Middle frontal gyrus (tissue), 1 donor: Measurements from ENCODE around the gene BSND.

Experiments used
- DNase-seq: peaks from one replicate; pipeline ENCODE4 v3.0.0-alpha.2; 2015; ENCODE audit warnings: low spot score; ENCODE audit errors: extremely low spot score

Gene BSND

DNA sequence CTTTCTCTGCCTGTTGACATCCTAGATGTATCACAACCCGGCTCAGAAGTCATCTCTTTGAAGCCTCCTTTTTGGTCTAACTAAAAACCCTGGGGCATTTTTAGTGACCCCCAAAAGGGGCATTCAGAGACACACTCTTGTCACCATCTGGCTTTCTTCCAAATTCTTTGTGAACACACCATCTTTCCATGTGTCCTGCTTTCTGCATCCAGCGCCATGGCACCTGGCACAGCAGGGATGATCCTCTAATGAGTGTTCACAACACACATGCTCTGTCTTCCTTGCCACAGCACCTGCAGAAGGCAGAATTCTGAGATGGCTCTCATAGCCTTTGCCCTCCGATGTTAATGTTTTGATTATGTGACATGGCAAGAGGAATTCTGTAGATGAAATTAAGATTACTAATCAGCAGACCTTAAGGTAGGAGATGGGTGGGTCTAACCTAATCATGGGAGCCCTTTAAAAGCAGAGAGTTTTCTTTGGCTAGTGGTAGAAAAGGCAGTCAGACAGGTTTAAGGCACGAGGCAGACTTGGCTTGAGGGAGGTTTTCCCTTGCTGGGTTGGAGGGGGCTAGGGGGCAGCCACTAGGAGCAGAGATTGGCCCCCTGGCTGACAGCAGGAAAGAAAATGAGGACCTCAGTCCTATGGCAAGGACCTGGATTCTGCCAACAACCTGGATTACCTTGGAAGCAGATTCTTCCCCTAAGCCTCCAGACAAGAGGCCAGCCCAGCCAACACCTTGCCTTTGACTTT is 23.2 kb upstream of the BSND start:
- no peak for DNase-seq

DNA sequence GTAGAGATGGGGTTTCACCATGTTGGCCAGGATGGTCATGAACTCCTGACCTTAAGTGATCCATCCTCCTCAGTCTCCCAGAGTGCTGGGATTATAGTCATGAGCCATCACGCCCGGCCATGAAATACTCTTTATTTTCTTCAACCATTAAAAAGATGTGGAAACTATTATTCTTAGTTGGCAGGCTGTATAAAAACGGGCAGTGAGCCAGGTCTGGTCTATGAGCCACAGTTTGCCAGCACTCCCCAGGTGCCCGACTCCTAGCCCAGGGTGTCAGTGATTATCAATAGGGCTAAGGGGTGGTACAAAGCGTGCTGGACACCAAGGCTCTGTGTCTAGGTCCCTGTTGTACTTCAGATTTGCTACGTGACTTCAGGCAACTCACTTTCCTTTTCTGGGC is 22.0 kb upstream of the BSND start:
- no peak for DNase-seq

DNA sequence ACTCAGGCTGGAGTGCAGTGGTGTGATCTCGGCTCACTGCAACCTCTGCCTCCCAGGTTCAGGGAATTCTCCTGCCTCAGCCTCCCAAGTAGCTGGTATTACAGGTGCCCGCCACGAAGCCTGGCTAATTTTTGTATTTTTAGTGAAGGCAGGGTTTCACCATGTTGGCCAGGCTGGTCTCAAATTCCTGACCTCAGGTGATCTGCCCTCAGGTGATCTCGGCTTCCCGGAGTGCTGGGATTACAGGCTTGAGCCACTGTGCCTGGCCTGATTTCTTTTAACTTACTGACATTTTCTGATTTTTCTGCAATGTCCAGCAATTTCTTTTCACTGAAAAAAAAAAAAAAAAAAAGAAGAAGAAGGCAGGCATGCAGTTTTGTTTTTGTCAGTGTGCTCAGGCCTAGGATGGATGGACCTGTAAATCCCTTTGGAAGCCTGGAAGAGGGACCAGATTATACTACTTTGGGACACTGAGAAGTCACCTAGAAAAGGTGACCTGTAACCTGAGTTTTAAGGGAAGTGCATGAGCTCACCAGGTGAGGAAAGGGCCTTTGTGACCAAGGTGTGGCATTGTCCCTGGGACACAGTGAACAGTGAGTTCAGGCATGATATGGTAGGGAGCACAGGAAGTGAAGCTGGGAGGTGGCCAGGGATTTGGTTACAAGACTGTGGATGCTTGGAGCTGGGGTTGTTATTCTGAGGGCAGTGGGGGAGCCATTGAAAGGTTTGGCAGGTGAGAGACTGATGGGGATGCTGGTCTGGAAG is 21.0 kb upstream of the BSND start:
- no peak for DNase-seq

DNA sequence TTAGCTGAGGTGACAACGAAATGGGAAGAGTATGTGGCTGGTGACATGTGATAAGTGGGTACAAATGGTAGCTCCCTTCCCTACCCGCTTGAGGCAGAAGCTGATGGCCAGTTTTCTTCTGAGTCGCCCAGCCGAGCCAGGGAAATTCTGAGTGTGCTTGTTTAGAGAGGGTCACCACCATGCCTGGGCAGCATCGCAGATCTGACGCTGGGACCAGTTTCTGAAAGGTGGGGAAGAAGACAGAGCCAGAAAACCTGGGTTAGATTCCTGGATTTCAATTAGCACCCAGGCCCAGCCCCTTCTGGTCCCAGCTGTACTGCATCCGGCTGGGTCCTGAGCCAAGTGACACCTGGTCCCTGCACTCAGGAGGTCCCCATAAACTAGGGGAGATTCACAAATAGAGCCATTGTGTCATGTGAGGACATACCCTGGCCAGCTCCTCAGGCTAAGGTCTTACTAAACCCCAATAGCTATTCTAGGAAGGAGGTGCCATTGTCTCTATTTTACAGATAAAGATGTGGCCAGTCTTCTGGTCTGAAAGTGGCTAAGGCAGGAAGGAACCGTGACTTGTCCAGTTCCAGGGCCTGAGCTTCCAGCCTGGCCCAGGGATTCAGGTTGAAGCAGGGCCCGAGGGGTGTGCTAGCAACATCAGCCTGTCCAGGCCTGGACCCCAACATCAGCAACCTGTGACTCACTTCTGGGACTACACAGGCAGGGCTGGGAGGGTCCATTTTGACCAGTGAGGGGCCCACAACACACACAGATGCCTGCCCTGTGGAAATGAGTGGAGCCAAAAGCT is 20.0 kb upstream of the BSND start:
- no peak for DNase-seq

DNA sequence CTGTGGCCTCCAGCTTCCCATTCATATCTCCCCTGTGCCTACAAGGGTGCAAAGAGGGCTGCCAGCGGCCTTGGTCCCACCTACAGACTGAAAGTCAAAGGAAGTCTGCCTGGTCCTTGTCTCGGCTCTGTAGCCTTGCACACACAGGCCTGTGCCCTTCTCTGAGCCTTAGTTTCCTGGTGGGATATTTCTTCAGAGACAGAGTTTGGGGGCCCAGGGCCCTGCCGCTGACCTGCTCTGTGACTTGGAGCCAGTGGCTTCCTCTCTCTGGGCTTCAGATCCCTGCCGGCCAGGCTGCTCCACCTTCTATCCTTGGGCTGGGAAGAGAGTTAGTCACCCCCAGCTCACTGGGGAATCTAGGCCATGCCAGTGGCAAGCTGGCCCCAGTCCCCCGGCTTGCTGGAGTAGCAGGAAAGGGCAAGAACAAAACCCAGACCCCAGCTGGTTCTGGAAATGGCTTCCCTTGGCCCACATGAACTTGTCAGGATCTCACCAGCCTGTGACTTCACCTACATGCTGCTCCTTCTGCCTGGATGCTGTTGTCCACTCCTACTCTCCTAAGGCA is 19.3 kb upstream of the BSND start:
- DNase-seq = no peak

- no peak for DNase-seq
These were observed 18.6 kb upstream of the BSND start for GRCh38 chr1:54980046-54980527.

DNA sequence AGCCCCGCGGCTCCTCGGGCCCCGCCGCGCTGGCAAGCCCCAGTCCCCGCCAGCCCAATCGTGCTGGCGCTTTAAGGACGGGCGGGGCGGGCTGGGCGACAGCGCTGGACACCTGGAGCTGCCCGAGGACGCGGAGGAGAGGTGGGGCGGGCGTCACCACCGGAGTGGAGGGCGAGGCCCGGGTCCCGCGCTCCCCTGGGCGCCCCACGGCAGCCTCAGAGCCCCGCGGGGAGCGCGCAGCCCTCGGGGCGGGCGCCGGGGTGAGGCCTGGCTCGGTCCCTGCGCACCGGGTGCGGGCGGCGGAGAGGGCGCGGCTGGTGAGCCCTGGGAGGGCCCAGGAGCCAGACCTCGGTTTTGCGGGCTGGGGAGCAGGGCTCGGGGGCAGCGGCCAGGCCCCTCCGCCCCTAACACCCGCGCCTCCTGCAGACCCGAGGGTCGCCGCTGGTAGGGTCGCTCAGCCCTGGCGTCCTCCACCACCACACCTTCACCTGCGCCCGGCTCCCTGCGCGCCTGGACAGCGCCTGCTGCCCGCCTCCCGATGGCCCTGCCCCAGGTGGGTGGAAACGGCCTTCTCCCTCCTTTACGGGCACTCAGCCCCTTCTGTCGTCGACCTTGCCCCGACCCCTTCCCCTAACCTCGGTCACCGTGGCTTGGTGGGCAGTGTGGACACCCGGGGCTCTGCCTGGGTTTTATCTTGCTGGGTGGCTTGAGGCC is 18.0 kb upstream of the BSND start, which contains the start of gene TMEM61:
TSS of gene TMEM61 (plus strand) at position 101 of the 714 bp plus-strand sequence. CDS start at position 539, 438 bp downstream.
- no peak for DNase-seq

DNA sequence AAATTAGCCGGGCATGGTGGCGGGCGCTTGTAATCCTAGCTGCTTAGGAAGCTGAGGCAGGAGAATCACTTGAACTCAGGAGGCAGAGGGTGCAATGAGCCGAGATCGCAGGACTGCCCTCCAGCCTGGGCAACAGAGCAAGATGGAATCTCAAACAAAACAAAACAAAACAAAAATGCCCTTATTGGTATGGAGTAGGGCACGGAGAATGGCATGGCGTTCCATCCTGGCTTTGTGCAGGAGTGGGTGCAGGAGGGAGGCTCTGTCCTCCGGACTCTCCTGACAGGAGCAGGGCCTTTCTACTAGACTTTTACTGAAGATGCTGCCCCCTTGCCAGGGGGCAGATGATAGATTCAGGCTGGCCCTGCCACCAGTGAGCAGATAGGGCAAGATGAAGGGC is 17.3 kb upstream of the BSND start:
- DNase-seq = no peak

- no peak for DNase-seq
These were observed 16.0 kb upstream of the BSND start for GRCh38 chr1:54982739-54983138.

GRCh38 chr1:54984131-54984842 is 14.4 kb upstream of the BSND start:
- DNase-seq = no peak

- DNase-seq = no peak
These were observed 13.2 kb upstream of the BSND start for GRCh38 chr1:54985556-54985955.

DNA sequence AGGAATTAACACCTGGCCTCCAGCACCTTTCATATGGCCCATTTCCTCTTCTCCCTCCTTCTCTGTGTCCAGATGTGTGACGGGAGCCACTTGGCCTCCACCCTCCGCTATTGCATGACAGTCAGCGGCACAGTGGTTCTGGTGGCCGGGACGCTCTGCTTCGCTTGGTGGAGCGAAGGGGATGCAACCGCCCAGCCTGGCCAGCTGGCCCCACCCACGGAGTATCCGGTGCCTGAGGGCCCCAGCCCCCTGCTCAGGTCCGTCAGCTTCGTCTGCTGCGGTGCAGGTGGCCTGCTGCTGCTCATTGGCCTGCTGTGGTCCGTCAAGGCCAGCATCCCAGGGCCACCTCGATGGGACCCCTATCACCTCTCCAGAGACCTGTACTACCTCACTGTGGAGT is 12.7 kb upstream of the BSND start:
- no peak for DNase-seq

- DNase-seq = no peak
These were observed 12.2 kb upstream of the BSND start for GRCh38 chr1:54986533-54986932.

DNA sequence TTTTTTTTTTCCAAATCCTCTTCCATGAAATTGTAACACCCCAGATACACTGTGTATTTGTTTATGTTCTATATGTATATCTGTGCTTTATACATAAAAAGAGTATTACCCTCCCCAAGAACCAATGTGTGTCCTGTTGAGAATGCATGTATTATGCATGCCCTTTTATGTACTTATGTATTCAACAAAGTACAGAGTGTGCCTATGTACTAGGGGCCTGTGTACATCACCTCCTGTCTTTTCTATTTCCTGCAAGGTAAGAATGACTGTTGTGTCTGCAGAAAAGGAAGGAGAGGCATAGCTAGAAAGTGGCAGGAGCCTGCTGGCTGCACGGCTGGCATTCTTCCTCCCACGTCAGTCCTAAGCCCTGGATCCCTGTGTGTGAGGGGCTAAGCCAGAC is 11.3 kb upstream of the BSND start:
- DNase-seq = no peak

DNA sequence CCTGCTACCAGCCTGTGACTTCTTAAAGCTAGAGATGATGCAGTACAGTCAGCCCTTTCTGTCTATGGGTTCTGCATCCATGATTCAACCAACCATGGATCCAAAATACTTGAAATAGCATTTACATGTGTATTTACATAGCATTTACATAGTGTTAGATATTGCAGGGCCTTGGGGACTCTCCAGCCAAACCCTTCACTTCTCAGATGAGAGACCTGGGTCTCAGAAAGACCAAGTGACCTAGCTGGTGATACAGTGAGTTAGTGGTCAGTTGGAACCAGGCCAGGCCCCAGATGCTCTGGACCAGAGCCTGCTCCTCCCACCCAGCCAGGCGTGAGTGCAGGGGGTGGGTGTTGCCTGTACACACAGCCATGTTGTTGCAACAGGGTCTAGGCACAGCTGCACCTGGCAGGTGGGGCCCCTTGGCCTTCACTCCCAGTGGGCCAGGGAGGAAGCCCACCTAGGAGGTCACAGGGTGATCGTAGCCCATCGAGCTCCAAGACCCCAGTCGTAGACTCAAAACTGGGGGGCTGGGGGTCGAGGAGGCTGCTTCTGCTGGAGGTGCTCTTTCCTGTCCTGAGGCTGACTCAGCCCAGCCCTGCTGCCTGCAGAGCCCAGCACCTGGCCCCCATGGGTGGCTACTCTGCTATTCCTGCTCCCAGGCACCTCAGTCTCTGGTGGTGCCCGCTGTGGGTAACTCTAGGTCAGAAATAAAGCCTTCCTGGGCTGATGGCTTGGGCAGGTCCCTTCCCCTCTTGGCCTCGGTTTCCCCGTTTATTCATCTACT is 10.6 kb upstream of the BSND start:
- no peak for DNase-seq

DNA sequence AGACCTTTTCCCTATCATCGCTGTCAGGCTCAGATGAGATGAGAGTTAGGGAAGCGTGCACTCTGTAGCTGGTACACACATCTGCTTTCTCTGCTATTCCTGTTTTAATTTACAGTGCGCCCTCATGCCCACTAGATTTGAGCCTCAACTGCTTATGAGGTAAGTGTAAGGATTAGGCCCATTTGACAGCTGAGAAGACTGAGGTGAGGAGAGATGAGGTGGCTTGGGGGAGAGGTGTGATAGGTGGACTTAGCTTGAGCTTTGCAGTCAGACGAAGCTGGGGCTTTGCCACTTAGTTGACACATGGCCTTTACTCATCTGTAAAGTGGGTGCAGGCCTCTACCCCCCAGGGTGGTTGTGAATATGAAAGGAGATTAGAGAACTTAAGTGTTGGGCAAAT is 9.8 kb upstream of the BSND start:
- DNase-seq = no peak

DNA sequence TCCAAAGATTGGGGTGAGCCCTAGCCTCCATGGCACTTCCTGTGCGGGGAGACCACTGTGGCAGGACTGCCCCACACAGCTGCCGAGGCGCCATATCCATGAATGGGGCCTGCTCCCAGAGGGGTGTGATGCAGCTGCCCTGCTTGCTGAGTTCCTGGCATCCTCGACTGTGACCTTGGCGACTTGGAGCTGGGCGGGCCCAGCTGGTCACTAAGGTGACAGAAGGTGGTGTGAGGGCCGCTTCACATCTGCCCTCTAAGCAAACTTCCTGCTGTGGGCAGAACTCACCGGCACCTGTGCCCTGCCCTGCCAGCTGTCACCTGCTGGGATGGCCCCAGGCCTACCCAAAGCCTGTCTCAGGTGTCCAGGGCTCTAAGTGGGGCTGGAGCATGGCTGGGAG is 9.3 kb upstream of the BSND start:
- no peak for DNase-seq

GRCh38 chr1:54989968-54990810 is 8.5 kb upstream of the BSND start:
- no peak for DNase-seq

DNA sequence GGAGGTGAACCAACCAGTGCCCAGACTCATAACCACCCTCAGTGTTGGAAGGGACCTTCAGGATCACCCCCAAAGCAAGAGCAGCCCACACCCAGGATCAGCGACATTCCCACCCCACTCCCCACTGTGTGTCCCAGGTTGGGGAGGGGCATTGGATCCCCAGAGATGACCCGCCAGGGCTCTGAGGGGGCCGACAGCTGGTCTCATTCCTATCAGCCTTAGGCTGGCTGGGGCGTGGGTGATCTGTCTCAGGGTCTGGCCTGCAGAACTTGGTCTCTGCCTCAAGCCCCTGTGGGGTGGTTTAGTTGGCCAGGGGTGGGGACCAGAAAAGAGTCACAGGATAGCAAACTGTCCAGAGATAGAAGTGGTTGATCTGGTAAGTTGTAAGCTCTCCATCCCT is 7.8 kb upstream of the BSND start:
- no peak for DNase-seq
